A549 (cell line): ENCODE data around the gene SAMD8.

ENCODE experiments used
- BHLHE40 ChIP-seq: IDR thresholded peaks from 2 replicates; pipeline ENCODE4 v1.6.1; 2012; ENCODE audit warnings: low read depth, low read length, inconsistent platforms
- CHD4 ChIP-seq: fragments of 200-600 bp; sonication (generic); IDR thresholded peaks from 2 replicates; pipeline ENCODE4 v1.6.1; 2016; ENCODE audit warnings: antibody characterized with exemption, mild to moderate bottlenecking, borderline replicate concordance
- EP300 ChIP-seq, 2 experiments: fragments of >200 bp; sonication (Bioruptor Twin); formaldehyde crosslinking; IDR thresholded peaks; 2 replicates in 1 of 2; 3 replicates in 1 of 2; pipeline ENCODE4 v1.6.1; 2016 to 2017
- JUN ChIP-seq, 2 experiments: fragments of >200 bp; sonication (Bioruptor Twin); formaldehyde crosslinking; IDR thresholded peaks; 2 replicates in 1 of 2; 3 replicates in 1 of 2; pipeline ENCODE4 v1.6.1; 2016 to 2017
- JUNB ChIP-seq: fragments of >200 bp; sonication (Bioruptor Twin); formaldehyde crosslinking; IDR thresholded peaks from 2 replicates; pipeline ENCODE4 v1.6.1; 2016
- MAX ChIP-seq: IDR thresholded peaks from 2 replicates; pipeline ENCODE4 v1.6.1; 2012
- MYC ChIP-seq: IDR thresholded peaks from 2 replicates; pipeline ENCODE4 v1.6.1; 2012; ENCODE audit warnings: mild to moderate bottlenecking, inconsistent platforms, low read length, improper control_type of control experiment, borderline replicate concordance
- NR3C1 ChIP-seq: fragments of >200 bp; sonication (Bioruptor Twin); formaldehyde crosslinking; IDR thresholded peaks from 3 replicates; pipeline ENCODE4 v1.6.1; 2017
- REST ChIP-seq: fragments of 200-600 bp; sonication (generic); IDR thresholded peaks from 2 replicates; pipeline ENCODE4 v1.6.1; 2016; ENCODE audit warnings: antibody characterized with exemption, mild to moderate bottlenecking, moderate library complexity
- RFX5 ChIP-seq: fragments of 450-650 bp; IDR thresholded peaks from 2 replicates; pipeline ENCODE4 v1.7.1; 2014; ENCODE audit warnings: antibody characterized with exemption, mild to moderate bottlenecking, moderate library complexity
- SMC3 ChIP-seq: fragments of >200 bp; sonication (Bioruptor Twin); formaldehyde crosslinking; IDR thresholded peaks from 3 replicates; pipeline ENCODE4 v1.6.1; 2018; ENCODE audit warnings: inconsistent platforms
- TP53 ChIP-seq: fragments of 250-450 bp; sonication (Bioruptor Pico); IDR thresholded peaks from 2 replicates; pipeline ENCODE4 v1.5.0; 2021; ENCODE audit warnings: mild to moderate bottlenecking, moderate library complexity
- USF2 ChIP-seq: fragments of 450-650 bp; IDR thresholded peaks from 2 replicates; pipeline ENCODE4 v1.6.1; 2014; ENCODE audit warnings: antibody characterized with exemption
- TF ChIP-seq, protein P1 (sequence below): fragments of >200 bp; sonication (Bioruptor Twin); formaldehyde crosslinking; IDR thresholded peaks from 3 replicates; pipeline ENCODE4 v1.5.1; 2016

DNA sequence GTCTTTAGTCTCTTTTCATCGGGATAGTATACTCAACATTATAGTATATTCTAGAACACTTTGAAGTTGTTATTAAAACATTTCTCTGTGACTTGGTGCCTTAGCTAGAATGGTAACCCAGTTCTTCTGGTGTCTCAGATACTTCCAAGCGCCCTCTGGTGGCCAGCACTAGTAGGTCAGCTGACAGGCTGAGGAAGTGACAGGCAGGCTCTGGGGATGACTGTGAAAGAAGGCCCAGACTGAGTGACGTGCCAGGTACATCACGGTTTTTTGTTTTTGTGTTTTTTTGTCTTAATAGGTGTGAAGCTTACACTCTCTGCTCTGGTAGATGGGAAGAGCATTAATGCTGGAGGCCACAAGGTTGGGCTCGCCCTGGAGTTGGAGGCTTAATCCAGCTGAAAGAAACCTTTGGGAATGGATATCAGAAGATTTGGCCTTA, 119.2 kb downstream of the SAMD8 start:
- TF ChIP-seq TP53 (CRISPR knock-in tag), result no peak
- TF ChIP-seq, protein P1, sequence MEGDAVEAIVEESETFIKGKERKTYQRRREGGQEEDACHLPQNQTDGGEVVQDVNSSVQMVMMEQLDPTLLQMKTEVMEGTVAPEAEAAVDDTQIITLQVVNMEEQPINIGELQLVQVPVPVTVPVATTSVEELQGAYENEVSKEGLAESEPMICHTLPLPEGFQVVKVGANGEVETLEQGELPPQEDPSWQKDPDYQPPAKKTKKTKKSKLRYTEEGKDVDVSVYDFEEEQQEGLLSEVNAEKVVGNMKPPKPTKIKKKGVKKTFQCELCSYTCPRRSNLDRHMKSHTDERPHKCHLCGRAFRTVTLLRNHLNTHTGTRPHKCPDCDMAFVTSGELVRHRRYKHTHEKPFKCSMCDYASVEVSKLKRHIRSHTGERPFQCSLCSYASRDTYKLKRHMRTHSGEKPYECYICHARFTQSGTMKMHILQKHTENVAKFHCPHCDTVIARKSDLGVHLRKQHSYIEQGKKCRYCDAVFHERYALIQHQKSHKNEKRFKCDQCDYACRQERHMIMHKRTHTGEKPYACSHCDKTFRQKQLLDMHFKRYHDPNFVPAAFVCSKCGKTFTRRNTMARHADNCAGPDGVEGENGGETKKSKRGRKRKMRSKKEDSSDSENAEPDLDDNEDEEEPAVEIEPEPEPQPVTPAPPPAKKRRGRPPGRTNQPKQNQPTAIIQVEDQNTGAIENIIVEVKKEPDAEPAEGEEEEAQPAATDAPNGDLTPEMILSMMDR, result peak; percentile 90
- TF ChIP-seq JUN (IDR thresholded peaks at IDR 0.05), result no peak
- TF ChIP-seq NR3C1, result no peak
- no peak for TF ChIP-seq RFX5
- TF ChIP-seq EP300 (IDR thresholded peaks at IDR 0.05), result no peak
- peak; percentile 62 for TF ChIP-seq USF2
- TF ChIP-seq MAX, result no peak
- TF ChIP-seq REST, result no peak
- TF ChIP-seq SMC3, result peak; percentile 81
- TF ChIP-seq BHLHE40, result no peak
- no peak for TF ChIP-seq CHD4
- no peak for TF ChIP-seq JUNB
- no peak for TF ChIP-seq MYC
